ENCODE data around the gene SMARCA5. TPM values are rescaled to one million over a fixed set of nuclear protein-coding genes. Genes with fewer than 3 reads are reported as not detected.
"Not testable (repeated sequence)": the region's sequence is repeated elsewhere in the genome, so short reads cannot be mapped to it uniquely, and the experiment has no call there.

Gene SMARCA5
- total RNA-seq, 2 donors from 2014 or later: 64.1 to 66.3 TPM

GRCh38 chr4:143514169-143514495 lies 630 bp downstream of the SMARCA5 start:
- no peaks in the 10 kb centered on the region for H3K9me3 ChIP-seq (ENCODE audit: control insufficient read depth, low read length, poor library complexity, severe bottlenecking)
- no peak for DNase-seq
- peaks cover 6% of the 10 kb centered on the region for H3K27me3 Mint-ChIP-seq
- peak overlapping the region; percentile 98 for H3K27ac Mint-ChIP-seq
- ATAC-seq: no peak
- peaks cover 29% of the 10 kb centered on the region for H3K4me1 Mint-ChIP-seq
- H3K36me3 Mint-ChIP-seq (ENCODE audit: low read depth): peaks cover 3% of the 10 kb centered on the region
- H3K4me3 Mint-ChIP-seq: peak overlapping the region; percentile 97

- ATAC-seq (no peak), DNase-seq (no peak)
- peaks cover 33% of the 10 kb centered on the region for H3K4me1 Mint-ChIP-seq
- H3K4me3 Mint-ChIP-seq: peak overlapping the region; percentile 97
- peaks cover 7% of the 10 kb centered on the region for H3K36me3 Mint-ChIP-seq (ENCODE audit: low read depth)
- no peaks in the 10 kb centered on the region for H3K9me3 ChIP-seq (ENCODE audit: control insufficient read depth, low read length, poor library complexity, severe bottlenecking)
- H3K27ac Mint-ChIP-seq: peak overlapping the region; percentile 98
- H3K27me3 Mint-ChIP-seq: peaks cover 6% of the 10 kb centered on the region
These were observed 995 bp downstream of the SMARCA5 start for GRCh38 chr4:143514497-143514896.

GRCh38 chr4:143514901-143515300 lies 1.4 kb downstream of the SMARCA5 start:
- ATAC-seq (no peak), DNase-seq (no peak)
- no peaks in the 10 kb centered on the region for H3K9me3 ChIP-seq (ENCODE audit: control insufficient read depth, low read length, poor library complexity, severe bottlenecking)
- Mint-ChIP-seq H3K36me3 (ENCODE audit: low read depth) (peaks cover 7% of the 10 kb centered on the region), H3K4me3 (peak overlapping the region; percentile 97), H3K27me3 (peaks cover 6% of the 10 kb centered on the region), H3K27ac (peak overlapping the region; percentile 98), H3K4me1 (peaks cover 37% of the 10 kb centered on the region)

GRCh38 chr4:143515905-143516304 lies 2.4 kb downstream of the SMARCA5 start:
- Mint-ChIP-seq H3K4me1 (peaks cover 39% of the 10 kb centered on the region), H3K27ac (peak overlapping the region; percentile 98), H3K27me3 (no peaks in the 10 kb centered on the region), H3K36me3 (ENCODE audit: low read depth) (peaks cover 7% of the 10 kb centered on the region), H3K4me3 (peak overlapping the region; percentile 97)
- DNase-seq (no peak), ATAC-seq (no peak)
- H3K9me3 ChIP-seq (ENCODE audit: control insufficient read depth, low read length, poor library complexity, severe bottlenecking): no peaks in the 10 kb centered on the region

GRCh38 chr4:143517764-143518163 lies 4.3 kb downstream of the SMARCA5 start:
- Mint-ChIP-seq H3K27ac (no peak overlapping the region), H3K4me3 (no peak overlapping the region), H3K36me3 (ENCODE audit: low read depth) (peaks cover 7% of the 10 kb centered on the region), H3K4me1 (peaks cover 42% of the 10 kb centered on the region), H3K27me3 (no peaks in the 10 kb centered on the region)
- no peak for DNase-seq
- no peak for ATAC-seq
- H3K9me3 ChIP-seq (ENCODE audit: control insufficient read depth, low read length, poor library complexity, severe bottlenecking): no peaks in the 10 kb centered on the region

GRCh38 chr4:143524211-143524610 lies 10.7 kb downstream of the SMARCA5 start:
- peaks cover 15% of the 10 kb centered on the region for H3K36me3 Mint-ChIP-seq (ENCODE audit: low read depth)
- H3K9me3 ChIP-seq (ENCODE audit: control insufficient read depth, low read length, poor library complexity, severe bottlenecking): no peaks in the 10 kb centered on the region
- peaks cover 21% of the 10 kb centered on the region for H3K4me1 Mint-ChIP-seq
- DNase-seq (no peak), ATAC-seq (no peak)
- no peaks in the 10 kb centered on the region for H3K27me3 Mint-ChIP-seq
- no peak overlapping the region for H3K4me3 Mint-ChIP-seq
- no peak overlapping the region for H3K27ac Mint-ChIP-seq

GRCh38 chr4:143528046-143528445 lies 14.5 kb downstream of the SMARCA5 start:
- H3K27ac Mint-ChIP-seq; DNase-seq; H3K9me3 ChIP-seq (ENCODE audit: control insufficient read depth, low read length, poor library complexity, severe bottlenecking); ATAC-seq; H3K27me3 Mint-ChIP-seq; H3K4me3 Mint-ChIP-seq: not testable (repeated sequence)
- peaks cover 14% of the 10 kb centered on the region for H3K36me3 Mint-ChIP-seq (ENCODE audit: low read depth)
- H3K4me1 Mint-ChIP-seq: peaks cover 11% of the 10 kb centered on the region

GRCh38 chr4:143531380-143531779 lies 17.9 kb downstream of the SMARCA5 start:
- H3K4me1 Mint-ChIP-seq: peaks cover 12% of the 10 kb centered on the region
- no peaks in the 10 kb centered on the region for H3K27me3 Mint-ChIP-seq
- H3K9me3 ChIP-seq (ENCODE audit: control insufficient read depth, low read length, poor library complexity, severe bottlenecking): no peaks in the 10 kb centered on the region
- H3K36me3 Mint-ChIP-seq (ENCODE audit: low read depth): peaks cover 16% of the 10 kb centered on the region
- ATAC-seq: peak; percentile 33
- H3K27ac Mint-ChIP-seq: no peak overlapping the region
- no peak for DNase-seq
- no peak overlapping the region for H3K4me3 Mint-ChIP-seq

GRCh38 chr4:143531788-143532491 lies 18.4 kb downstream of the SMARCA5 start:
- no peaks in the 10 kb centered on the region for H3K9me3 ChIP-seq (ENCODE audit: control insufficient read depth, low read length, poor library complexity, severe bottlenecking)
- H3K4me1 Mint-ChIP-seq: peaks cover 12% of the 10 kb centered on the region
- no peak overlapping the region for H3K4me3 Mint-ChIP-seq
- H3K27ac Mint-ChIP-seq: no peak overlapping the region
- H3K36me3 Mint-ChIP-seq (ENCODE audit: low read depth): peaks cover 15% of the 10 kb centered on the region
- ATAC-seq: no peak
- no peak for DNase-seq
- H3K27me3 Mint-ChIP-seq: no peaks in the 10 kb centered on the region

GRCh38 chr4:143538979-143539669 lies 25.6 kb downstream of the SMARCA5 start:
- ATAC-seq (peak; percentile 86), DNase-seq (no peak)
- Mint-ChIP-seq H3K27me3 (no peaks in the 10 kb centered on the region), H3K27ac (peak overlapping the region; percentile 32), H3K36me3 (ENCODE audit: low read depth) (peaks cover 23% of the 10 kb centered on the region), H3K4me1 (peaks cover 24% of the 10 kb centered on the region), H3K4me3 (no peak overlapping the region)
- H3K9me3 ChIP-seq (ENCODE audit: control insufficient read depth, low read length, poor library complexity, severe bottlenecking): no peaks in the 10 kb centered on the region

- H3K27me3 Mint-ChIP-seq: no peaks in the 10 kb centered on the region
- ATAC-seq (no peak), DNase-seq (no peak)
- H3K36me3 Mint-ChIP-seq (ENCODE audit: low read depth): peaks cover 23% of the 10 kb centered on the region
- H3K27ac Mint-ChIP-seq: peak overlapping the region; percentile 32
- H3K4me1 Mint-ChIP-seq: peaks cover 24% of the 10 kb centered on the region
- H3K4me3 Mint-ChIP-seq: no peak overlapping the region
- no peaks in the 10 kb centered on the region for H3K9me3 ChIP-seq (ENCODE audit: control insufficient read depth, low read length, poor library complexity, severe bottlenecking)
These were observed 26.1 kb downstream of the SMARCA5 start for GRCh38 chr4:143539670-143540023.

- DNase-seq (no peak), ATAC-seq (no peak)
- H3K27me3 Mint-ChIP-seq: no peaks in the 10 kb centered on the region
- peak overlapping the region; percentile 45 for H3K27ac Mint-ChIP-seq
- H3K36me3 Mint-ChIP-seq (ENCODE audit: low read depth): peaks cover 12% of the 10 kb centered on the region
- H3K9me3 ChIP-seq (ENCODE audit: control insufficient read depth, low read length, poor library complexity, severe bottlenecking): no peaks in the 10 kb centered on the region
- peaks cover 6% of the 10 kb centered on the region for H3K4me1 Mint-ChIP-seq
- H3K4me3 Mint-ChIP-seq: no peak overlapping the region
These were observed 36.4 kb downstream of the SMARCA5 start for GRCh38 chr4:143549928-143550327.

GRCh38 chr4:143554728-143555597 lies 41.5 kb downstream of the SMARCA5 start:
- no peaks in the 10 kb centered on the region for H3K9me3 ChIP-seq (ENCODE audit: control insufficient read depth, low read length, poor library complexity, severe bottlenecking)
- Mint-ChIP-seq H3K4me3 (no peak overlapping the region), H3K4me1 (peaks cover 18% of the 10 kb centered on the region), H3K36me3 (ENCODE audit: low read depth) (peaks cover 2% of the 10 kb centered on the region), H3K27me3 (no peaks in the 10 kb centered on the region), H3K27ac (peak overlapping the region; percentile 82)
- no peak for ATAC-seq
- DNase-seq: no peak

Measured in T-helper 17 cell (primary cell).